ENCODE results near the gene INTS11.
"Not testable (repeated sequence)": the region's sequence is repeated elsewhere in the genome, so short reads cannot be mapped to it uniquely, and the experiment has no call there.

INTS11 gene

DNA sequence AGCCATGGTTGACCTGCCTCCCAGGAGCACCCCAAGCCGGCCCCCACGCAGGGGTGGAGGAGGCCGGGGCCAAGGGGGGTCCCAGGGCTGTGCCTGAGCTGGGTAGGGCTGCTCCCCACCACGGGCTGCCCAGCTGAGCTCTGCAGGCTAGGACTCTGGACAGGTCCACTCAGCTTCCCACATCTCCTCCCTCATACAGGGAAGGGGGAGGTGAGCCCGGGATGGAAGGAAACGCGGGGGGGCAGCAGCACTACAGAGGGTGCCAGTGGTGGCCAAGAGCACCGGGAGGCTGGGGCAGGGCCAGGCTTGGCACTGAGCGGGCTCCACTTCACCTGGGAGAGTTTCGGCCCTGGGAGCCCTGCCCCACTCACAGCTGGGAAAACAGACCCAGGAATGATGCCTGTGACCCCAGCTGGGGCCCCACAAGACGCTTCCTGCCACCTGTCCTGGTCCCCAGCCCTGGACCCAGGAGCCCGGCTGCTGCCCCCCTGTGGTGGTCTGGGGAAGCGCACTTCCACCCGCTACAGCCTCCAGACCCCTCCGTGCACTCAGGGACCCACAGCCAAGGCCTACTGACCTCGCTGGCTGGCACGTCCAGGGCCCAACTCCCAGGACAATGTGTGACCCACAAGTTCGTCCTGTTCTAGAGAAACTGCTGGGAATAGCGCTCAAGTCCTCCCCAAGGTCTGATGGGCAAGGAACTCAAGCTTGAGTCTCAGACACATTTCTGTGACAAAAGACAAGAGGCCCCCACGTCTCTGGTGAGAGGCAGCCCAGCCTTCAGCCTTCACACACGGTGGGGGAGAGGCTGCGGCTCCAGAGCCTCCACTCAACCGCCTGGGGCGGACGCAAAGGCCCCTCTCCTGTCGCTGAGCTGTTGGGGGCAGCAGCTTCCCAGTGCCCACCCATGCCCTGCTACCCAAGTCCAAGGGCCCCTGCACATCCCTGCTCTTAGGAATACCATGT lies 47.6 kb upstream of the INTS11 start:
- no peak overlapping the region for H3K27ac ChIP-seq (ENCODE audit: low read depth, low read length, poor library complexity, severe bottlenecking)
- peaks cover 10% of the 10 kb centered on the region; the same call in 1 of the 2 replicates for H3K79me2 ChIP-seq (ENCODE audit: insufficient read depth, low read length)
- no peak for TF ChIP-seq EZH2 (IDR thresholded peaks at IDR 0.05; ENCODE audit: borderline replicate concordance, low read length)
- TF ChIP-seq, protein P1, sequence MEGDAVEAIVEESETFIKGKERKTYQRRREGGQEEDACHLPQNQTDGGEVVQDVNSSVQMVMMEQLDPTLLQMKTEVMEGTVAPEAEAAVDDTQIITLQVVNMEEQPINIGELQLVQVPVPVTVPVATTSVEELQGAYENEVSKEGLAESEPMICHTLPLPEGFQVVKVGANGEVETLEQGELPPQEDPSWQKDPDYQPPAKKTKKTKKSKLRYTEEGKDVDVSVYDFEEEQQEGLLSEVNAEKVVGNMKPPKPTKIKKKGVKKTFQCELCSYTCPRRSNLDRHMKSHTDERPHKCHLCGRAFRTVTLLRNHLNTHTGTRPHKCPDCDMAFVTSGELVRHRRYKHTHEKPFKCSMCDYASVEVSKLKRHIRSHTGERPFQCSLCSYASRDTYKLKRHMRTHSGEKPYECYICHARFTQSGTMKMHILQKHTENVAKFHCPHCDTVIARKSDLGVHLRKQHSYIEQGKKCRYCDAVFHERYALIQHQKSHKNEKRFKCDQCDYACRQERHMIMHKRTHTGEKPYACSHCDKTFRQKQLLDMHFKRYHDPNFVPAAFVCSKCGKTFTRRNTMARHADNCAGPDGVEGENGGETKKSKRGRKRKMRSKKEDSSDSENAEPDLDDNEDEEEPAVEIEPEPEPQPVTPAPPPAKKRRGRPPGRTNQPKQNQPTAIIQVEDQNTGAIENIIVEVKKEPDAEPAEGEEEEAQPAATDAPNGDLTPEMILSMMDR (IDR thresholded peaks at IDR 0.05; ENCODE audit: low read length) = peak; percentile 83
- H3K9me3 ChIP-seq (ENCODE audit: low read length) = no peaks in the 10 kb centered on the region
- peaks cover 38% of the 10 kb centered on the region for H3K4me1 ChIP-seq (ENCODE audit: insufficient read depth, low read length, severe bottlenecking)
- no peaks in the 10 kb centered on the region for H4K20me1 ChIP-seq (ENCODE audit: insufficient read depth, low read length)
- no peak overlapping the region; the same call in 1 of the 2 replicates for H3K4me2 ChIP-seq (ENCODE audit: low read length)
- no peak overlapping the region for H3K9ac ChIP-seq (ENCODE audit: low read length)
- no peak overlapping the region for H2AFZ ChIP-seq (ENCODE audit: low read length)
- H3K9me2 ChIP-seq (ENCODE audit: low read depth, low read length) = no peaks in the 10 kb centered on the region
- H3K36me3 ChIP-seq (ENCODE audit: insufficient read depth, low read length) = peaks cover 14% of the 10 kb centered on the region; the same call in 1 of the 2 replicates
- no peaks in the 10 kb centered on the region for H3F3A ChIP-seq (ENCODE audit: insufficient read depth, low read length)
- H3K27me3 ChIP-seq (ENCODE audit: insufficient read depth, low read length) = no peaks in the 10 kb centered on the region
- no peak overlapping the region for H3K4me3 ChIP-seq (ENCODE audit: low read depth, low read length, poor library complexity, severe bottlenecking)

DNA sequence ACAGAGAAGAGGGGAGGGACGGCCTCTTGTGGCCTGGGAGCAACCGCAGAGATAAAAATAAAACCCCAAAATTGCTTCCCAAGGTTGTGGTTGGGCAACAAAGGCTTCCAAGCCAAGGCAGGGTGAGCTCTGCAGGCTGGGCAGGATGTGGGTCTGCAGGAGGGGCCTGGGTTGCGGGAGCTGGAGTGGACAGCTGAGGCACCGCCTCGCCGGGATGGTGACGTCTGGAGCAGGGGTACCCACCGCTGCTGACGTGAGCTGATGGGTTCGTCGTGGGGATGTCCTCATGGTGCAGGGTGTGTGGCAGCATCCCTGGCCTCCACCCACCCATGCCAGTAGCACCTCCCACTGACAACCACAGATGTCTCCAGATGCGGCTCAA lies 46.9 kb upstream of the INTS11 start:
- H3K27me3 ChIP-seq (ENCODE audit: insufficient read depth, low read length) = no peaks in the 10 kb centered on the region
- no peaks in the 10 kb centered on the region for H3K9me3 ChIP-seq (ENCODE audit: low read length)
- H3K9me2 ChIP-seq (ENCODE audit: low read depth, low read length) = no peaks in the 10 kb centered on the region
- H3F3A ChIP-seq (ENCODE audit: insufficient read depth, low read length) = no peaks in the 10 kb centered on the region
- peaks cover 32% of the 10 kb centered on the region for H3K4me1 ChIP-seq (ENCODE audit: insufficient read depth, low read length, severe bottlenecking)
- peaks cover 10% of the 10 kb centered on the region; the same call in 1 of the 2 replicates for H3K79me2 ChIP-seq (ENCODE audit: insufficient read depth, low read length)
- TF ChIP-seq, protein P1 (IDR thresholded peaks at IDR 0.05; ENCODE audit: low read length) = no peak
- no peak for TF ChIP-seq EZH2 (IDR thresholded peaks at IDR 0.05; ENCODE audit: borderline replicate concordance, low read length)
- no peak overlapping the region for H3K27ac ChIP-seq (ENCODE audit: low read depth, low read length, poor library complexity, severe bottlenecking)
- H3K4me2 ChIP-seq (ENCODE audit: low read length) = no peak overlapping the region
- H4K20me1 ChIP-seq (ENCODE audit: insufficient read depth, low read length) = no peaks in the 10 kb centered on the region
- H2AFZ ChIP-seq (ENCODE audit: low read length) = no peak overlapping the region
- peaks cover 14% of the 10 kb centered on the region; the same call in 1 of the 2 replicates for H3K36me3 ChIP-seq (ENCODE audit: insufficient read depth, low read length)
- H3K9ac ChIP-seq (ENCODE audit: low read length) = no peak overlapping the region
- H3K4me3 ChIP-seq (ENCODE audit: low read depth, low read length, poor library complexity, severe bottlenecking) = no peak overlapping the region

DNA sequence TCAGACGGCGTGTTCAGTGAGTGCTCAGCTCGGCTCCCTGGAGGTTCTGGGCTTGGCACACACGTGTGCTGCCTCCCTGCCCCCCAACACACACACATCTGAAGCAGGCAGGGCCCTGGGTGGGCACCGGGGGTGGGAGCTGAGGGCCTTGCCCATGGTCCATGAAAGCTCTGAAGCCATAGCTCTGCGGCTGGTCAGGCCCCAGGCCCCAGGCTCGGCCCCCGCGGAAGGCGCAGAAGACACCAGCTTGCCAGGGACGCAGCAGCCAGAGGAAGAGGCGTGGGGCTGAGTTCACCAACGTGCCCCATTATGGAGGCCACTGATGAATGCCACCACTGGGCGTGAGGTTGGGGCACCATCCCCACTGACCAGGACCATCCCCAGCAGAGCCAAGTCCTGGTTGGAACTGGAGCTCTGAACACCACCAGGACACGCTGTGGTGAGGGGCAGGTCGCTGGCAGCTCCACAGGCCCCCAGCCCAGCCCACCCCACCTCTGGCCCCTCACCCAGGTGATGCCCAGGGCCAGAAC lies 46.4 kb upstream of the INTS11 start:
- no peak overlapping the region for H3K9ac ChIP-seq (ENCODE audit: low read length)
- H3K36me3 ChIP-seq (ENCODE audit: insufficient read depth, low read length) = peaks cover 14% of the 10 kb centered on the region; the same call in 1 of the 2 replicates
- H3K9me3 ChIP-seq (ENCODE audit: low read length) = peaks cover 3% of the 10 kb centered on the region
- H3K27me3 ChIP-seq (ENCODE audit: insufficient read depth, low read length) = no peaks in the 10 kb centered on the region
- no peak overlapping the region for H3K4me3 ChIP-seq (ENCODE audit: low read depth, low read length, poor library complexity, severe bottlenecking)
- no peaks in the 10 kb centered on the region for H4K20me1 ChIP-seq (ENCODE audit: insufficient read depth, low read length)
- no peaks in the 10 kb centered on the region for H3K9me2 ChIP-seq (ENCODE audit: low read depth, low read length)
- peaks cover 27% of the 10 kb centered on the region for H3K4me1 ChIP-seq (ENCODE audit: insufficient read depth, low read length, severe bottlenecking)
- TF ChIP-seq, protein P1 (IDR thresholded peaks at IDR 0.05; ENCODE audit: low read length) = no peak
- no peak for TF ChIP-seq EZH2 (IDR thresholded peaks at IDR 0.05; ENCODE audit: borderline replicate concordance, low read length)
- H3K27ac ChIP-seq (ENCODE audit: low read depth, low read length, poor library complexity, severe bottlenecking) = no peak overlapping the region
- H3F3A ChIP-seq (ENCODE audit: insufficient read depth, low read length) = no peaks in the 10 kb centered on the region
- H3K79me2 ChIP-seq (ENCODE audit: insufficient read depth, low read length) = peaks cover 10% of the 10 kb centered on the region; the same call in 1 of the 2 replicates
- no peak overlapping the region for H2AFZ ChIP-seq (ENCODE audit: low read length)
- H3K4me2 ChIP-seq (ENCODE audit: low read length) = no peak overlapping the region

DNA sequence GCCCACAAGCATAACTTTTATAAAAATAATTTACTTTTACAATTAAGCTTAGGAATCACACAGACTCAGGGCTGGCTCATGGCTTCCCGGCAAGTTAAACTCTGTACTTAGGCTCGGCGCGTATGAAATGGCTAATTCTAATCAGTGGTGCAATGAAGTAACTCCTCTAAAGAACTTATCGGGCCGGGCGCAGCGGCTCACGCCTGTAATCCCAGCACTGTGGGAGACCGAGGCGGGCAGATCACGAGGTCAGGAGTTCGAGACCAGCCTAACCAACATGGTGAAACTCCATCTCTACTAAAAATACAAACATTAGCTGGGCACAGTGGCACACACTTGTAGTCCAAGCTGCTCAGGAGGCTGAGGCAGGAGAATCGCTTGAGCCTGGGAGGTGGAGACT lies 45.6 kb upstream of the INTS11 start:
- H3K4me2 ChIP-seq (ENCODE audit: low read length); H3K9me3 ChIP-seq (ENCODE audit: low read length); H4K20me1 ChIP-seq (ENCODE audit: insufficient read depth, low read length); H3K4me3 ChIP-seq (ENCODE audit: low read depth, low read length, poor library complexity, severe bottlenecking); H2AFZ ChIP-seq (ENCODE audit: low read length); H3K27ac ChIP-seq (ENCODE audit: low read depth, low read length, poor library complexity, severe bottlenecking); H3K27me3 ChIP-seq (ENCODE audit: insufficient read depth, low read length); H3K9ac ChIP-seq (ENCODE audit: low read length); H3K9me2 ChIP-seq (ENCODE audit: low read depth, low read length); H3F3A ChIP-seq (ENCODE audit: insufficient read depth, low read length): not testable (repeated sequence)
- Histone ChIP-seq H3K79me2 (ENCODE audit: insufficient read depth, low read length) (peaks cover 10% of the 10 kb centered on the region; the same call in 1 of the 2 replicates), H3K4me1 (ENCODE audit: insufficient read depth, low read length, severe bottlenecking) (peaks cover 27% of the 10 kb centered on the region), H3K36me3 (ENCODE audit: insufficient read depth, low read length) (peaks cover 14% of the 10 kb centered on the region; the same call in 1 of the 2 replicates)

All from OCI-LY1 (cell line).